CD4-positive, alpha-beta T cell treated with Interleukin-21 for 1 hour (primary cell): Measurements from ENCODE around the gene HGFAC.

ENCODE experiments used
- DNase-seq: peaks from one replicate; pipeline ENCODE4 v3.0.0-alpha.2; 2020

Gene HGFAC

DNA sequence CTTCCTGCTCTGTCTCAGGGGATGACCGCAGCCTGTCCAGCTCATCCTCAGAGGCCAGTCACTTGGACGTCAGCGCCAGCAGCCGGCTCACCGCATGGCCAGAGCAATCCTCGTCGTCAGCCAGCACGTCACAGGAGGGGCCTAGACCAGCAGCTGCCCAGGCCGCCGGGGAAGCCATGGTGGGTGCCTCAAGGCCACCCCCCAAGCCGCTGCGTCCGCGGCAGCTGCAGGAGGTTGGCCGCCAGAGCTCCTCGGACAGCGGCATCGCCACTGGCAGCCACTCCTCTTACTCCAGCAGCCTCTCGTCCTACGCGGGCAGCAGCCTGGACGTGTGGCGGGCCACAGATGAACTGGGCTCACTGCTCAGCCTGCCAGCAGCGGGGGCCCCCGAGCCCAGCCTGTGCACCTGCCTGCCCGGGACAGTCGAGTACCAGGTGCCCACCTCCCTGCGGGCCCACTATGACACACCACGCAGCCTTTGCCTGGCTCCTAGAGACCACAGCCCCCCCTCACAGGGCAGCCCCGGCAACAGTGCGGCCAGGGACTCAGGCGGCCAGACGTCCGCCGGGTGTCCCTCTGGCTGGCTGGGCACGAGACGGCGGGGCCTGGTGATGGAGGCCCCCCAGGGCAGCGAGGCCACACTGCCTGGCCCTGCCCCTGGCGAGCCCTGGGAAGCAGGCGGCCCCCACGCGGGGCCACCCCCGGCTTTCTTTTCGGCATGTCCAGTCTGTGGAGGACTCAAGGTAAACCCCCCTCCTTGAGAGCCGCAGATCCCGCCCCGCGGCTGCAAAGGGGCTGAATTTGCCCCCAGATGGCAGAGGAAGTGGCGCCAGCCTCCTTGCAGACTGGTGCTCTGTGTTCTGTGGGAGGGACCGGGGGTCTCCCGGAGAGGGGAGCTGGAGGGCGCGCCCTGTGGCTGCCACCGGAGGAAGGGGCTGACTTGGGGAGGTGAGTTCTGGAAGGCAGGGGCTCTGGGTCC is 51.3 kb downstream of the HGFAC start:
- no peak for DNase-seq

DNA sequence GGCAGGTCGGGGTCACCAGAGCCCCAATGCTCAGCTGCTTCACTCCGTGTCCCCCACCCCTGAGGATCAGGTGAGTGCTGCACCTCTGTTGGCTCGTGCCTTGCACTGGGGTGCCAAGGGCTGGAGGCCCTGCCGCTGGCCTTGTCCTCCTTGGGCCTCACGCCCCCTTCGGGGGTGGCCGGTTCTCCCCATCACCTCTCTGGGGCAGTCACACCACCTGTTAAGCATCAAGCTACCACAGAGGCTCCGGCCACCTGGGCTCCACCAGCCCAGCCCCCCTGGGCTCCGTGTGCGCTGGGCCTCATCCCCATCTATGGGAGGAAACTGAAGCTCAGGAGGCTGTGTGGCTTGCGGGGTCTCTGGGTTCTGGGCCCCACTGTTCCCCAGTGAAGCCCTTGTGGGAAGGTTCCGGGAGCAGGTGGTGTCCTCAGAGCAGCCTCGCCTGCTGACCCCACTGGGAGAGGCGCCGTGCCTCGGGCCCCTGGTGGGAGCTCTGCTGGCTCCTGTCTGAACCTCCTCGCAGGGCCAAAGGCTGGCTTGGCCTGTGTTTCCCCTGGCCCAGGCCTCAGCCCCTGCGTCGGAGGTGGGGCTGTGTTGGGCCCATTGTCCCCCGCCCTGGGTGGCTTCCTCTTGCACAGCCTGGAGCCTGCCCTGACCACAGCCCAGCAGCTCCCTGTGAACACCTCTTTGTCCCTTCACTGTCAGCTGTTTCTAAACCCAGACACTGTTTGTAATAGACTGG is 52.1 kb downstream of the HGFAC start:
- no peak for DNase-seq

DNA sequence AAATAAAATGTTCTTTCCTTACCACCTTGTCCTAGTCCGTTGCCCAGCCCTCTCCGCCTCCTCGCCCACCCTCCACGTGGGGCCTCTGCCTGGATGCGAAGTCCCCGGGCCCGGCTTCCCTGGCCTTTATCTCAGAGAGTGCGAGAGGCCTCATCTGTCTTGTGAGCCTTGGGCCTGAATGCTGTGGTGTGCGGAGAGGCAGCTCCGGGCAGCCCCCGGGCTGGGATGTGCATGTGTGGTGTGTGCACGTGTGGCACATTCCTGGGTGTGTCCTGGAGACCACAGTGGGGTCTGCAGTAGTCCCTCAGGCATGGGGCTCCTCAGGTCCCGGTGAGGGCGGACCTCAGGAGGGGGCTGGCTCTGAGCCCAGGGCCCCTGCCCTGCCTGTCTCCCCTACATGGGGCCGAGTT is 52.7 kb downstream of the HGFAC start:
- no peak for DNase-seq

DNA sequence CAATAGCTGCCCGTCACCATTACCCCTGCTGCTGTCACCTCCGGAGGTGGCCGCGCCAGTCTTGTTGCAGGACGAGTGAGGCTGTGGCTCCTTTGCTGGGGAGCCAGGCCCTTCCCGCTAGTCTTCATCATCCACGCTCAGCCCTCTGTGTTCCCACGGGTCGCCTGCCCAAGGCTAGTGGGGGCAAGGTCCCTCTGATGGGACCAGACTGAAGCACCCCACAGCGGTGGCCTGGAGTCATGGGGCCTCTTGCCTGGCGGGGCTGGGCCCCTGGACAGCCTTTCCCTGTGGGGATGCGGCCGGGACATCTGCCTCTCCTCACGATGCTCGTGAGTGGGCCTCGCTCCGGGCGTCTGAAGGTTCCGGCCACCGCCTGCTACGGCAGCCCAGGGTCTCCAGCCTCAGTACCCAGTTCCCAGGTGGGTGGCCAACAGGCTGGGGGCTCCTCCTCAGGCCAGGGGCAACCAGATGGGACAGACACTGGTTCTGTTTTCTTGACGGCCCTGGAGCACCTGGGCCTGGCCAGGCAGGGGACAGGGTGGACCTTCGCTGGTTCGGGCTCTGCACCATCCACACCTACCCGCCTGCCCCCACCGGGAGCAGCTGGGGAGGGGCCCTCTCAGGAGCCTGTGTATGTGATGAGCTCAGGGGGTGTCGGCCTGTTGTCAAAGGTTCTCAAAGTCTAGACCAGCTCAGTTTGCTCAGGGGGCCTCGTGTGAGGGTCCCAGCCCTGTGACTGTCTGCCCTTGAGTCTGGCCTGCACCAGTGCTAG is 53.6 kb downstream of the HGFAC start:
- DNase-seq = no peak

DNA sequence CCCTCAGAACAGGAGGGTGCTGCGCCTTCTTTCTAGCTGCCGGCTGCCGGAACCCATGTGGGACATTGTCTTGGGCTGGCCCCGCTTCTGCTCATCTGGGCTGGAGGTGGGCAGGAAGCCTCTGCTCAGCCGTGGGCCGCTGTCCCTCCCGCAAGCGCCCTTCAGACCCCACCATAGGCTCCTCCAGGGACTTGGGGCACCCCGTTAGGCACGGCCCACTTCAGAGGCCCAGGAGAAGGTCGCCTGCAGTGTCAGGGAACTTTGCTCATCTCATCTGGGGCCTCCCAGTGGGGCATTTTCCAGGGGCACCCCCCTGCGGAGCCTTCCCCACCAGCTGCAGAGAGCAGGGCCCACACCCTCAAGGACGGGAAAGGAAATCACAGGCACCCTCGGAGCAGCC is 54.3 kb downstream of the HGFAC start:
- DNase-seq = no peak

DNA sequence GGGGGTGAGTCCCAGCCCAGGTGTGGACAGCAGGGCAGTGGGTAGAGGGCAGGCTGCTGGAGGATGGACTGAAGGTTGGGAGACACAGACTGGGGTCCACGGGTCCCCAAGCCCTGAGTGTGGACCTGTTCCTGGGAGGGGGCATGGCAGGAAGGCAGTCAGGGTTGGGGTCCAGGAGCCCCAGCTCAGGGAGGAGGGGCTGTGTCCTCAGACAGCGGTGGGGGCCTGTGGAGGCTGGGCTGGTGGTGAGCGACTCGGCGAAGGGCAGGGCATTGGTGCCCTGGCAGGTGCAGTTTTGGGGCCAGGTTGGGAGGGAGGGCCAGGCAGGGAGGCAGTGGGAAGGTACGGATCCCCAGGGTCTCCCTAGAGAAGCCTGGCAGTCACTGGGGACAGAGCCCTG is 55.3 kb downstream of the HGFAC start:
- DNase-seq = no peak

DNA sequence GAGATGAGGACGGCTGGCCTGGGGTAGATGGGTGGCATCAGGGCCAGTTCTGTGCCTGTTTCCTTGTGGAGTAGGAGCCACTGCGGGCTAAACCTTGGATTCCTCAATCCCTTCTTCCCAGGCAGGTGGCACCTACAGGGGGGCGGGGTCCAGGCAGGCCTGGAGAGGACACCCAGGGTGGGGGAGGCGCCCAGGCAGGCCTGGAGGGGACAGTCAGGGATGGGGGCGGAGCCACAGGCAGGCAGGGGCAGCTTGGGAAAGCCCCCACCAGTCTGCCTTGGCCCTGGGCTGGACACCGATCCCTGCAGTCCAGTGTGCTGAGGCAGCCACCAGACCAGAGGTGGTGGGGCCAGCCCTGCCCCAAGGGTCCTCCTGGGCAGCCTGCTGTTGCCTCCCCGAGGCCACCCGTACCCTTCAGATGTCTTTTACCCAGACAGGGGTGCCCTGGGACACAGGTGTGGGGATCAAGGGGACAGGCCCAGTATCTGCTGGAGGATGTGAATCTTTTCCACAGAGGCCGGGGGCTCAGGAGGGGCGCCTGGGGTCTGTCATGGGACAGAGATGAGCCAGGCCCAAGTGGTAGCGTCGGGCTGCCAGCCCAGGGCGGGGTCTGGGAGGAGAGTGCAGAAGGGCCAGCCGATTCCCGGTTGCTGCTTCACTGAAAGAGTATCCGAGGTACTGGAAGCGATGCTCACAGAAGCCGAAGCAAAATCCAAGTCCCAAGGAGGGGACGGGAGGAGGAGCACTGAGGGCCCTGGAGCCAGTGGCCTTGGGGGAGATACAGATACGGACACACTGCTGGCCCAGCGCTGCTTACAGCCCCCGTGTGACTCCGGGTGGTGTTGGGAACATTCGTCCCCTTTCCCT is 56.0 kb downstream of the HGFAC start:
- no peak for DNase-seq

DNA sequence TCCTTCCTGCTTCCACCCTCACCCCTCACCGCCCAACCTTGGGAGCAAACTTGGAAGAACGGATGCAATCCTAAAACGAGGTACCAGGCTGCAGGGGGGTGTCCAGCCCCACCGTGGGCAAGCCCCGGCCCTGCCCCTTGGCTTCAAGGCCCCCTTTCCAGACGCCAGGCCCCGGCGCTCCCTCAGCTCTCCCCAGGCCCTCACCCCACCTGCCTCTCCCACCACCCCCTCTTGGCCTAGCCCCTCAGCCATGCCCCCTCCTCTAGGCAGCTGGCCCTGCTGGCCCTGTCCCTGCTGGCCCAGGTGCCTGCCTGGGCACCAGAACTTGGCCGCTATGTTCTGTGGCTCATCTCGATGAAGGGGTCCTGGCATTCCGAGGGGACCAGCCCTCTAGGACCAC is 56.6 kb downstream of the HGFAC start:
- DNase-seq = no peak
